ENCODE results near the gene ARHGEF25.

Gene ARHGEF25

GRCh38 chr12:57620936-57621496 lies 9.8 kb downstream of the ARHGEF25 start:
- DNase-seq: no peak

DNA sequence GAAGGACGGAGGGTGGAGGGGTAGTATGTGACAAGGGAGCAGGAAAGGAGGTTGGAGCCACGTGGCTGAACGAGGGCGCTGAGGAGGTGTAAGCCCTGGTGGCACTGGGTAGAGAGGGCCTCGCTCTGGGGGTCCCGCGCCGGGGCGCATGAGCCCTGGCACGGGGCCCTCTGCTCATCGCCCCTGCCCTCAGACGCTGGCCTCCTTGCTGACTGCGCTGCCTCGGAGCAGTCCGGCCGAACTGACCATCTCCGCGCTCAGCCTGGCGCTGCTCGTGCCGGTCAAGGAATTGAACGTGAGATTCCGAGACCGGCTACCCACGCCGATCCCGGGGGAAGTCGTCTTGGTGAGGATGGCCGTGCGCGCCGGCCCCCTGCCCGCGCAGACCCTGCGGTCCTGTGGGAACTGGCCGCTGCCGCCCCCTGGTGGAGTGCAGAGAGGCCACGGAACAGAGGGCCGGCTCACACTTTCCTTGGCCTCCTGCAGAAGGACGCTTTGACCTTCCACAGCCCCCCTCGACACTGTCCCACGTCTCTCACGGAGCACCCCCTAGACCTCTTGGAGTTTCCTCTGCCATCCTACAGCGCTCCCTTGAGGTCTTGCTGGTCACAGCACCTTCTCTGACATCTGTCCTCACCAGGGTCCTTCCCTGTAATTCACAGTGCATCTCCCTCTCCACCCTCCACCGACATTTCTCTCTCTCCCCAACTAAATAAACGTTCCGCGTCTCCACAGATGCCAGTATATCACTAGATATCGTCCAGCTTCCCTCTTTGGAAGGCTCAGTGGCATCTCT lies 10.5 kb downstream of the ARHGEF25 start:
- DNase-seq: peak in 30 of 58 donors; percentile 12 to 65 (median 34)

- DNase-seq: no peak
Observed at GRCh38 chr12:57622293-57623245, 11.3 kb downstream of the ARHGEF25 start.

DNA sequence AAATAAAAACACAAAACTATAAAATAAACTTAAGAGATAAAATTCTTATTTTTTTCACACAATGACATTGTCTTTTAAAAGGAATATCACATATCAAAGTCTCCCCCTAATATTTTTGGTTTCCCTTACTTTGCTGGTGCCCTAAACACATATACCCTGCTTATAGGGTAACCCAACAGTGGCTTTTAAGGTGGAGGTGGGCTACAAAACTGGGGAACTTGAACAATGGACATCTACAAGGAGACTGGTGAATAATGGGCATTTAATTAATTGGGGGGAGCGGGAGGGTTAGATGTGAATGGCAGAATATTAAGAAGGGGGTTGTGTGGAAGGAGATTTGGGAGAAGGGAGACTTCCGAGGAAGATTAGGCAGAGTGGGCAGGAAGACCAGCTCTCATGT lies 12.2 kb downstream of the ARHGEF25 start:
- DNase-seq: no peak

- no peak for DNase-seq
Observed at GRCh38 chr12:57623811-57624390, 12.7 kb downstream of the ARHGEF25 start.

DNA sequence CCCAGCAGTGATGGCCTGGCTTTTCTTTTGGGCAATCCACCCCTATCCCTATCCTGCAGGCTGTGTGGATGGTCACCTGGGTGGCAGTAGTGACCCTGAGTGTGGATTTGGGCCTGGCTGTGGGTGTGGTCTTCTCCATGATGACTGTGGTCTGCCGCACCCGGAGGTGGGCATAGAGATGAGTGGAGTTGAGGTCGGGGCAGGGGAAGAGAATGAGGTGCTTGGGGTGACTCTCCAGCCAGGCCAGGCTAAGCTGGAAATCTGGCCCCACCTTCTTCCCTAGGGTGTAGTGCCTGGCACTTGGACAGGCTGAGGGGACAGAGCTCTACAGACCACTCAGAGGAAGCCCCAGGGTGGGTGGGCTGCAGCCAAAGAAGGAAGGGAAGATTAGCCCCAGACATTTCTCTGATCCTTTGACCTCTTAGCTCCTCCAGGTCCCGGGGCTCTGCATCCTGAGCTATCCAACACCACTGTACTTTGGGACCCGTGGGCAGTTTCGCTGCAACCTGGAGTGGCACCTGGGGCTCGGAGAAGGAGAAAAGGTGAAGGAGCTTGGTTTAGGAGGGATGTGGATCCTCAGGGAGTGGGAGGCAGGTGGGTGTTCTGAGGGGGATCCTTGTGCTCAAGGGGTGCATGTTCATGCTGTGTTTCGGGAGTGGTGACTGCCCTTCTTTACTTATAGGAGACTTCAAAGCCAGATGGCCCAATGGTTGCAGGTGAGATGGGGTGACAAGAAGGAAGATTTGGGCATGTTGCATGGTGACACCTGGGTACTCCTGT lies 13.4 kb downstream of the ARHGEF25 start:
- no peak for DNase-seq

GRCh38 chr12:57625261-57626032 lies 14.2 kb downstream of the ARHGEF25 start:
- no peak for DNase-seq

- DNase-seq: no peak
Observed at GRCh38 chr12:57626111-57626920, 15.1 kb downstream of the ARHGEF25 start.

- DNase-seq: no peak
Observed at GRCh38 chr12:57626921-57627445, 15.7 kb downstream of the ARHGEF25 start.

GRCh38 chr12:57627501-57628279 lies 16.5 kb downstream of the ARHGEF25 start:
- DNase-seq: no peak

DNA sequence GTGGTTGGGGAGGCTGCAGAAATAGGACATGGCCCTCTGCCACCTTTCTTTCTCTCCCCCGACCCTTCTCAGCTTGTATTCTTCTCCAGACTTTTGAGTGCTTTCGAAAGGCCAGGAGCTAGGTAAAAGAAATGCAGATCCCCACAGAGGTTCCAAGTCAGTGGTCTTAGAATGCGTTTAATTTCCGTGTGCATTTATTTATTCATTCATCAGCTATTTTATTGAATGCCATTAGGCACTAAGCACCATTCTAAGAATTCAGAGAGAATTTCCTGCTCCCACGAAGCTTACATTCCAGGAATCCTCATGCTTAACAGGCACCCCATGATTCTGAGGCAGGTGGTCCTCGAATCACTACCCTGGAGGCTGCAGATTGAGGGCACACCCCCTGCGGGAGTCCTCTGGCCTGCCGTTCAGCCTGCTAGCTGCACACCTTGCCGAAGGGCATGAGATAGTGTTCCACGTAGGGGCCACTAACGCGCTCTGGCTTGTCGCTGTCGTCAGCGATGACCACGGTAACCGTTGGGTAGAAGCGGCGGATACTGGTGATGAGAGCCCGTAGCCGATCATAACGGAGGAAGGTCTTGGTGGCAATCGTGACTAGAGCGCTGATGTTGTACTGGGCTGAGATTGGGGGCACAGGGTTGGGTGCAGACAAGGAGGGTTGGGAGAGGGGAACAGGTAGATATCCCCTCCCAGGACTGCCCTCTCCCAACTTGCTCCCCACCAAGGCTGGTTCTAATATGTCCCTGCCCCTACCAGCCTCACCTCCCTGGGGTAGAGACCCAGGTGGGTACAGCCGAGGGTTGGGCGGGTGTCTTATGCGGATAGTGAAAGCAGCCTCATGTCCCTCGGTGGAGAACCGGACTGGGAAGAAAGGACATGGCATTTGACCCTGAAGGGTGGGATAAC lies 17.3 kb downstream of the ARHGEF25 start:
- no peak for DNase-seq

GRCh38 chr12:57629897-57630471 lies 18.7 kb downstream of the ARHGEF25 start:
- peak in 33 of 58 donors; percentile 13 to 81 (median 52) for DNase-seq

GRCh38 chr12:57630891-57631433 lies 19.7 kb downstream of the ARHGEF25 start:
- DNase-seq: no peak

DNA sequence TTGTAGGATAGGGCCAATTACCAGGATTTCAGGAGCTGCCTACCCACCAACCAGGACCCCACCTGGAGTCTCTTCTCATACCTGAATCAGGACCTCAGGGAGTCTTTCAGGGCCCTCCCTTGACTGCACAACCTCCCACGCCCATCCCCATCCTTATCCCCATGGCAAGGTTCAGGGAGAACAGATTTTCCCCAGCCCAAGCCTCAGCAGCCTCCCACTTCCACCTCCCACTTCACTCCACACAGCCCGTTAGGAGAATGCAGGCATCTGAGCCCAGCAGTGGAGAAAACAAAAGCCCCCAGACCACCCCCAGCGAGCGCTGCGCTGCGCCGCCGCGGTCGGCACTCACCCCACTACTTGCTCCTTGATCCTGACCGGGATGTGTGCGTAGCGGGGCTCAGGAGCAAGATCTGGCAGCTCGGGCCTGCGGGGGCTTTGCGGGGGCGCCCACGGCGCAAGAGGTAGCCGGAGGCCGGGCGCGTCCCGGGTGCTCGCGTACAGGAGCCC lies 20.4 kb downstream of the ARHGEF25 start:
- no peak for DNase-seq

GRCh38 chr12:57632073-57632957 lies 21.1 kb downstream of the ARHGEF25 start:
- peak in 7 of 58 donors; percentile 22 to 53 (median 33) for DNase-seq

Data from anterior cingulate cortex (tissue), 58 donors.